HG03039 (cell line): Measurements from ENCODE around the gene APOA4.

ENCODE experiments used
- ATAC-seq: cut with Tn5 transposase; IDR thresholded peaks from one replicate; pipeline ENCODE4 v1.9.1; 2021; ENCODE audit warnings: mild to moderate bottlenecking, moderate library complexity; ENCODE audit not compliant: unreplicated experiment

The APOA4 gene

GRCh38 chr11:116831790-116832349 lies 8.8 kb upstream of the APOA4 start:
- no peak for ATAC-seq

GRCh38 chr11:116830184-116830912 lies 7.2 kb upstream of the APOA4 start:
- ATAC-seq = no peak

GRCh38 chr11:116829525-116830183 lies 6.5 kb upstream of the APOA4 start, which contains the start of gene APOC3:
Gene APOC3 (plus strand): TSS chr11:116829907. CDS start chr11:116830583, 676 bp downstream.
- ATAC-seq = no peak

- no peak for ATAC-seq
These were observed 5.8 kb upstream of the APOA4 start for GRCh38 chr11:116828632-116829524.

- no peak for ATAC-seq
These were observed 4.4 kb upstream of the APOA4 start for GRCh38 chr11:116827461-116827860.

GRCh38 chr11:116826751-116827431 lies 3.8 kb upstream of the APOA4 start:
- no peak for ATAC-seq

GRCh38 chr11:116825854-116826750 lies 3.0 kb upstream of the APOA4 start:
- ATAC-seq = no peak

- no peak for ATAC-seq
These were observed 2.3 kb upstream of the APOA4 start for GRCh38 chr11:116825434-116825833.

- ATAC-seq = no peak
These were observed 529 bp downstream of the APOA4 start for GRCh38 chr11:116822575-116822974.

GRCh38 chr11:116821050-116821918 lies 1.8 kb downstream of the APOA4 start:
- ATAC-seq = no peak

- no peak for ATAC-seq
These were observed 4.1 kb downstream of the APOA4 start for GRCh38 chr11:116819049-116819448.

GRCh38 chr11:116814502-116814901 lies 8.6 kb downstream of the APOA4 start:
- ATAC-seq = no peak

- ATAC-seq = no peak
These were observed 9.2 kb downstream of the APOA4 start for GRCh38 chr11:116813781-116814471.

- ATAC-seq = no peak
These were observed 9.9 kb downstream of the APOA4 start for GRCh38 chr11:116813170-116813569.

- no peak for ATAC-seq
These were observed 11.0 kb downstream of the APOA4 start for GRCh38 chr11:116812109-116812508.

GRCh38 chr11:116811194-116811593 lies 11.9 kb downstream of the APOA4 start:
- no peak for ATAC-seq

- no peak for ATAC-seq
These were observed 14.6 kb downstream of the APOA4 start for GRCh38 chr11:116808262-116809175.
